ENCODE data around the gene EML3.
"Not testable (repeated sequence)": the region's sequence is repeated elsewhere in the genome, so short reads cannot be mapped to it uniquely, and the experiment has no call there.

Gene EML3

DNA sequence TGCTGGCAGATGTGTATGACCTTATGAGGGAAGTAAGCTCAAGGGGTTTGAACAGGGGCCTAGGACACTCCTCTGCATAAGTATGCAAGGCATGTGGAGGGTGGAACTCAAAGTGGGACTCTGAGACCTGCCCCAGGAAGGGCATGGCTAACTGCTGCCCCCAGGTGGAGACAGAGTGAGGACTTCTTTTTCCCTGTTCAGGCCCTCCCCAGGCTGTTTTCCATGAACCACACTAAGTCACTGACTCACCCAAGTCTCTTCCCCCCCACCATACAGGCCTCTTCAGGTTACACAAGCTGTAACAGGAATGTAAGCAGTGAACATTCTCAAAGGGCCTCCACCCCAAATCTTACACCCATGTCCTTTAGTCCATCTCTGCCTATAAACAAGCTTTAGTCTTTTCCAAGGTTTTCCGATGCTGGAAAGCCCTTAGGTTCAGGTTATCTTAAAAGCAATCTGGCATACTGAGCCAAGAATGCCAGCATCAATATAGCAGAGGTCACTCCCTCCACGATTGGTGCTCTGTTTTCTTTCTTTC is 51.9 kb downstream of the EML3 start:
- H3K9ac ChIP-seq (ENCODE audit: low read depth, low read length): no peak overlapping the region
- H3K27me3 ChIP-seq (ENCODE audit: control insufficient read depth, insufficient read depth, low read length): no peaks in the 10 kb centered on the region
- H3K36me3 ChIP-seq (ENCODE audit: control insufficient read depth, insufficient read depth, low read length): peaks cover 41% of the 10 kb centered on the region
- H3K4me1 ChIP-seq (ENCODE audit: control insufficient read depth, insufficient read depth, low read length): peaks cover 35% of the 10 kb centered on the region
- H3K4me3 ChIP-seq (ENCODE audit: low read depth, low read length): peak overlapping the region; percentile 2
- H3K9me3 ChIP-seq (ENCODE audit: control insufficient read depth, insufficient read depth, low read length): no peaks in the 10 kb centered on the region

DNA sequence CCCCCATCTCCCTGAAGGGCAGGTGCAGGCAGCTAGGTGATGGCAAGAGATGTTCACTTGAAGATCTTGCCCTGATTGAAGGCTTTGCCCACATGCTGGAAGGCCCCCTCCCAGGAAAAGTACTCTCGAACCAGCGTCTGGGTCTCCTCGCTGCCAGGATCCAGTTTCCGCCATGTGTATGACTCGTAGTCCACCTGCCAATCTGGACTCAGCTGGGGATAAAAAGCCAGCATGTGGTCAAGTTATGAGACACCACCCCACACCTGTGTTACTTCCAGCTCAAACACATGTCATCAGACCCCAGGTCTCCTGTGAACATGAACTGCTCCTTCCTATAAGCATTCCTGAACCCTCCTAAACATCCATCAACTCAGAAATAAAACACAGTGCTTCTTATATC is 52.9 kb downstream of the EML3 start:
- peaks cover 36% of the 10 kb centered on the region for H3K36me3 ChIP-seq (ENCODE audit: control insufficient read depth, insufficient read depth, low read length)
- H3K9ac ChIP-seq (ENCODE audit: low read depth, low read length); H3K27me3 ChIP-seq (ENCODE audit: control insufficient read depth, insufficient read depth, low read length); H3K4me3 ChIP-seq (ENCODE audit: low read depth, low read length); H3K9me3 ChIP-seq (ENCODE audit: control insufficient read depth, insufficient read depth, low read length): not testable (repeated sequence)
- peaks cover 41% of the 10 kb centered on the region for H3K4me1 ChIP-seq (ENCODE audit: control insufficient read depth, insufficient read depth, low read length)

GRCh38 chr11:62559204-62559603 is 53.4 kb downstream of the EML3 start:
- no peaks in the 10 kb centered on the region for H3K27me3 ChIP-seq (ENCODE audit: control insufficient read depth, insufficient read depth, low read length)
- peaks cover 36% of the 10 kb centered on the region for H3K36me3 ChIP-seq (ENCODE audit: control insufficient read depth, insufficient read depth, low read length)
- no peak overlapping the region for H3K9ac ChIP-seq (ENCODE audit: low read depth, low read length)
- H3K4me3 ChIP-seq (ENCODE audit: low read depth, low read length): no peak overlapping the region
- H3K4me1 ChIP-seq (ENCODE audit: control insufficient read depth, insufficient read depth, low read length): peaks cover 43% of the 10 kb centered on the region
- H3K9me3 ChIP-seq (ENCODE audit: control insufficient read depth, insufficient read depth, low read length): no peaks in the 10 kb centered on the region

DNA sequence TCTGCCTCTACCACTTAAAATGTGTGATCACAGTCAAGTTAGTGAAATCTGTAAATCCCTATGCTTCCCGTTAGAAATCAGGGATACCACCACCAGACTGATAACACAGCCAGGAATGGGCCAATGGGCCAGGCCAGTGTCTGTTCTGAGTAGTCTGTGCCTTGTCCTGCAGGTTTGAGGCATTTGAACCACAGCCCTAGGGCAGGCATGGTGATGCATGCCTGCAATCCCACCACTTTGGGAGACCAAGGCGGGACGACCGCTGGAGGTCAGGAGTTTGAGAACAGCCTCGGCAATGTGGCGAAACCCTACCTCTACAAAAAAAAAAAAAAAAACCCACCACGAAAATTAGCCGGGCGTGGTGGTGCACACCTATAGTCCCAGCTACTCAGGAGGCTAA is 53.9 kb downstream of the EML3 start:
- H3K36me3 ChIP-seq (ENCODE audit: control insufficient read depth, insufficient read depth, low read length): peaks cover 30% of the 10 kb centered on the region
- H3K27me3 ChIP-seq (ENCODE audit: control insufficient read depth, insufficient read depth, low read length): no peaks in the 10 kb centered on the region
- no peaks in the 10 kb centered on the region for H3K9me3 ChIP-seq (ENCODE audit: control insufficient read depth, insufficient read depth, low read length)
- no peak overlapping the region for H3K9ac ChIP-seq (ENCODE audit: low read depth, low read length)
- no peak overlapping the region for H3K4me3 ChIP-seq (ENCODE audit: low read depth, low read length)
- peaks cover 46% of the 10 kb centered on the region for H3K4me1 ChIP-seq (ENCODE audit: control insufficient read depth, insufficient read depth, low read length)

DNA sequence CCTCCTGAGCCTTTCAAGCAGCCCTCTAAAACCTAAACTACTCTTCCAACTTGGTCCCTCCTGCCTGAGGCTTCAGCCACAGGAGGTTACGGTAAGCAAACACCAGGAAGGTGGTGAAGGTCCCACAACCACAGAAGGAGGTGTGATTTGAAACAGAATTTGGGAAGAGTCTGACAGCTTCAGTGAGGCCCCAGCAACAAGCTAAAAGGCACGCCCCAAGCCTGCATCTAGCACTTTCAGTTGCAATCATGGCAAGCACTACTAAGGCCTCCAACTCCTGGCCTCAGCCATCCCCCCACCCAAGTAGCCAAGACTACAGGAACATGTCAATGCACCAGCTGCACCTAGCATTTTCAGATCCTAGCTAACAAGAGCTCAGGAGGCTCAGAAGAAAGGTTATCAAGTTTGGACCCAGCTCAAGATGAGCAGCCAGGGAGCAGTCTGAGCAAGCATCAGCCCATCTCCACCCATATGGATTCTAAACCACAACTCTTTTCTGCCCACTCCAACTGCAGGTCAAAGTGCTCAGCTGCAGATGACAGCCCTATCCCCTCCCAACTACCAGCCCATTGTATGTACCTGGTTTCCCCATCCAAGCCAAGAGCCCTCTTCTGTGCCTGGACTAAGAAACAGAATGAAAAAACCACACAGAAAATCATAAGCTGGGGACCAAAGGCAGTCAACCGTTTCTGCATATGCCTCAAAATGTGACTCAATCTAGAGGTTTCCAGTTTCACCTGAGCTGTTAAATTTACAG is 55.5 kb downstream of the EML3 start:
- Histone ChIP-seq H3K27me3 (ENCODE audit: control insufficient read depth, insufficient read depth, low read length) (no peaks in the 10 kb centered on the region), H3K9me3 (ENCODE audit: control insufficient read depth, insufficient read depth, low read length) (no peaks in the 10 kb centered on the region), H3K4me3 (ENCODE audit: low read depth, low read length) (no peak overlapping the region), H3K4me1 (ENCODE audit: control insufficient read depth, insufficient read depth, low read length) (peaks cover 58% of the 10 kb centered on the region), H3K36me3 (ENCODE audit: control insufficient read depth, insufficient read depth, low read length) (peaks cover 26% of the 10 kb centered on the region), H3K9ac (ENCODE audit: low read depth, low read length) (peak overlapping the region; percentile 63)

GRCh38 chr11:62556108-62556874 is 56.3 kb downstream of the EML3 start:
- peaks cover 63% of the 10 kb centered on the region for H3K4me1 ChIP-seq (ENCODE audit: control insufficient read depth, insufficient read depth, low read length)
- peak overlapping the region; percentile 63 for H3K9ac ChIP-seq (ENCODE audit: low read depth, low read length)
- no peak overlapping the region for H3K4me3 ChIP-seq (ENCODE audit: low read depth, low read length)
- peaks cover 26% of the 10 kb centered on the region for H3K36me3 ChIP-seq (ENCODE audit: control insufficient read depth, insufficient read depth, low read length)
- H3K9me3 ChIP-seq (ENCODE audit: control insufficient read depth, insufficient read depth, low read length): no peaks in the 10 kb centered on the region
- no peaks in the 10 kb centered on the region for H3K27me3 ChIP-seq (ENCODE audit: control insufficient read depth, insufficient read depth, low read length)

- H3K9me3 ChIP-seq (ENCODE audit: control insufficient read depth, insufficient read depth, low read length): no peaks in the 10 kb centered on the region
- H3K36me3 ChIP-seq (ENCODE audit: control insufficient read depth, insufficient read depth, low read length): peaks cover 26% of the 10 kb centered on the region
- H3K4me1 ChIP-seq (ENCODE audit: control insufficient read depth, insufficient read depth, low read length): peaks cover 58% of the 10 kb centered on the region
- no peak overlapping the region for H3K9ac ChIP-seq (ENCODE audit: low read depth, low read length)
- no peak overlapping the region for H3K4me3 ChIP-seq (ENCODE audit: low read depth, low read length)
- peaks cover 5% of the 10 kb centered on the region for H3K27me3 ChIP-seq (ENCODE audit: control insufficient read depth, insufficient read depth, low read length)
These were observed 57.0 kb downstream of the EML3 start for GRCh38 chr11:62555464-62556107.

DNA sequence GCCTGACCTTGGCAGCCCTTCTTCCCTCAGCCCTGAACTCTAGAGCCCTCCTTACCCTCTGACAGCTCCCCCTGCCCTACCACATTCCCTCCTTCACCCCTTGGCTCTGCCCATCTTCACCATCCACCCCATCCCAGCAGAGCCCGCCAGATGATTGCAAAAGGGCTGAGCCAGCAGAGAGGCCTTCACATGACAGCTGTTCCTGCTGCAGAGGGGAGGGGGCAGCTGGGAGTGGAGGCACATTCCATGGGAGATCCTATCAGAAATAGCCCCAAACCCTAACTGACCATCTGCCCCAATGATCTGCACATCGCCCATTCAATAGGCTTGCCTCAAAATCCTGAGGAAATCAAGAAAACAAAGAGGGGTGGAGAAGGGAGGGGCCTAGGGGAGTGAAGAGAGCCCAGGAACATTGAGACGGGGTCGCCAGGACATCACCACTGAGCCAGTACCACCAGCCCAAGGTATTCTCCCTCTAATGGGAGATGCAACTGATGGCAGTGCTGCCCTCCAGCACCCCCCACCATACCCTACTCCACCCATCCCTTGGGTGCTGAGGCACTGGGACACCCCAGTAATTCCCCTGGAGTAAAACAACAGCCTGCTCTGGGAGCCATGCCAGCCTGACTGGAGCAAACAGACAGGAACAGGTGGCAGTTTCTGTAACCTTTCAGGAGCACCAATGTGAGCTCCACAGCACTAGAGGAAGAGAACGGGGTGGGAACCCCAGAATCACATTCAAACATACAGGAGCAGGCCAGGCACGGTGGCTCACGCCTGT is 58.0 kb downstream of the EML3 start:
- Histone ChIP-seq H3K4me1 (ENCODE audit: control insufficient read depth, insufficient read depth, low read length) (peaks cover 50% of the 10 kb centered on the region), H3K36me3 (ENCODE audit: control insufficient read depth, insufficient read depth, low read length) (peaks cover 18% of the 10 kb centered on the region), H3K9ac (ENCODE audit: low read depth, low read length) (no peak overlapping the region), H3K9me3 (ENCODE audit: control insufficient read depth, insufficient read depth, low read length) (no peaks in the 10 kb centered on the region), H3K4me3 (ENCODE audit: low read depth, low read length) (no peak overlapping the region), H3K27me3 (ENCODE audit: control insufficient read depth, insufficient read depth, low read length) (peaks cover 16% of the 10 kb centered on the region)

- no peak overlapping the region for H3K9ac ChIP-seq (ENCODE audit: low read depth, low read length)
- H3K27me3 ChIP-seq (ENCODE audit: control insufficient read depth, insufficient read depth, low read length): peaks cover 22% of the 10 kb centered on the region
- H3K36me3 ChIP-seq (ENCODE audit: control insufficient read depth, insufficient read depth, low read length): peaks cover 11% of the 10 kb centered on the region
- peak overlapping the region; percentile 16 for H3K4me3 ChIP-seq (ENCODE audit: low read depth, low read length)
- peaks cover 45% of the 10 kb centered on the region for H3K4me1 ChIP-seq (ENCODE audit: control insufficient read depth, insufficient read depth, low read length)
- no peaks in the 10 kb centered on the region for H3K9me3 ChIP-seq (ENCODE audit: control insufficient read depth, insufficient read depth, low read length)
These were observed 58.7 kb downstream of the EML3 start for GRCh38 chr11:62553839-62554361.

GRCh38 chr11:62553080-62553838 is 59.3 kb downstream of the EML3 start:
- Histone ChIP-seq H3K4me1 (ENCODE audit: control insufficient read depth, insufficient read depth, low read length) (peaks cover 45% of the 10 kb centered on the region), H3K4me3 (ENCODE audit: low read depth, low read length) (peak overlapping the region; percentile 37)

More at GRCh38 chr11:62553080-62553838, 59.3 kb downstream of the EML3 start:
- H3K9me3 ChIP-seq (ENCODE audit: control insufficient read depth, insufficient read depth, low read length): no peaks in the 10 kb centered on the region
- H3K27me3 ChIP-seq (ENCODE audit: control insufficient read depth, insufficient read depth, low read length): peaks cover 28% of the 10 kb centered on the region
- peaks cover 8% of the 10 kb centered on the region for H3K36me3 ChIP-seq (ENCODE audit: control insufficient read depth, insufficient read depth, low read length)
- peak overlapping the region; percentile 2 for H3K9ac ChIP-seq (ENCODE audit: low read depth, low read length)

Data from iPS-15b (cell line).